ENCODE measurements around the gene PRPF6.
A peak's percentile ranks its signal among the peaks of the same experiment; 100 is the strongest.
"Not testable (repeated sequence)": the region's sequence is repeated elsewhere in the genome, so short reads cannot be mapped to it uniquely, and the experiment has no call there.

PRPF6 gene

DNA sequence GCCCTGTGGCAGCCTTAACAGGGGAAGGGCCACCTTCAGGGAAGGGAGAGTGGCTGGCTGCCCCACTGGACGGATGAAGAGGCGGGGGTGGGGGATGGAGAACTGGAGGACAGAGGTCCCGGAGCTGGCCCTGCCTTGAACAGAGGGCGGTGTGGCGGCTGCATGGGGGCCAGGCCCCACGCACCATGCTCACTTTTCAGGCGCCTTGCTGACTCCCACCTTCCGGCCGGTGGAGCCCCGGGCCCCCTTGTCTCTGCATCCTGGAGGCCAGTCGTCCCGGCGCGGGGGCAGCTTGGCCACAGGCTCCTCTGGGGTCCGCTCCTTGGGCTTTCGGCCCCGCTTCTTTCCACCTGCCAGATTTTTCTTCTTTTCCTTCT lies 21.2 kb upstream of the PRPF6 start:
- DNase-seq (ENCODE audit: low read depth in 2 of 3, low spot score in 1 of 3) = no peak

DNA sequence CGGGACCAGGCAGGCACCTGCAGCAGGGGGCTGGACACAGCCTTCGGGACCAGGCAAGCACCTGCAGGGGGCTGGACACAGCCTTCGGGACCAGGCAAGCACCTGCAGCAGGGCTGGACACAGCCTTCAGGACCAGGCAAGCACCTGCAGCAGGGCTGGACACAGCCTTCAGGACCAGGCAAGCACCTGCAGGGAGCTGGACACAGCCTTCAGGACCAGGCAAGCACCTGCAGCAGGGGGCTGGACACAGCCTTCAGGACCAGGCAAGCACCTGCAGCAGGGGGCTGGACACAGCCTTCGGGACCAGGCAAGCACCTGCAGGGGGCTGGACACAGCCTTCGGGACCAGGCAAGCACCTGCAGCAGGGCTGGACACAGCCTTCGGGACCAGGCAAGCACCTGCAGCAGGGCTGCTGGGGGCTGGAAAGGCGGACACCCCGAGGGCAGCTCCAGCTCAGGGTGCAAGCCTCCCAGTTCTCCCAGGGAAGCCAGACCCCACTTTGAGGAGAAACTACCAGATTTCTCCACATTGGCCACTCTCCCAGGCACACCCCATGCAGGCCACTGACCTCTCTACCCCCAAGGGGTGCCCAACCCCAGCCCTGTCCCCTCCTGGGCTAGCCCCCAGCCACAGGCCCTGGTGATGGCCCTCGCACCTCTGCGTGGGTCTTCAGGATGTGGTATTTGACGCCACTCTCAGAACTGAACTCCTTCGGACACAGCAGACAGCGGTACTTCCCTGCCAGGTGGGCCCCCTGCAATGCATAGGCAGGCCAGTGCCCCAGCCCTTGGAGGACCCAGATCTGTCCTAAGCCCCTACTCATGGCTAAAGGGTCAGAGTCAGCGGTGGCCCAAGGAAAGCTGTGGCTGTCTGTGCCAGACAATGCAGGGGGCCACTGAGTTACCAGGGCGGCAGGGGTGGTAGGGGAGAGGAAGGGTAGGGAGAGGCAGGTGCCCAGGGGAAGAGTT lies 20.0 kb upstream of the PRPF6 start:
- not testable (repeated sequence) for DNase-seq (ENCODE audit: low read depth in 2 of 3, low spot score in 1 of 3)

DNA sequence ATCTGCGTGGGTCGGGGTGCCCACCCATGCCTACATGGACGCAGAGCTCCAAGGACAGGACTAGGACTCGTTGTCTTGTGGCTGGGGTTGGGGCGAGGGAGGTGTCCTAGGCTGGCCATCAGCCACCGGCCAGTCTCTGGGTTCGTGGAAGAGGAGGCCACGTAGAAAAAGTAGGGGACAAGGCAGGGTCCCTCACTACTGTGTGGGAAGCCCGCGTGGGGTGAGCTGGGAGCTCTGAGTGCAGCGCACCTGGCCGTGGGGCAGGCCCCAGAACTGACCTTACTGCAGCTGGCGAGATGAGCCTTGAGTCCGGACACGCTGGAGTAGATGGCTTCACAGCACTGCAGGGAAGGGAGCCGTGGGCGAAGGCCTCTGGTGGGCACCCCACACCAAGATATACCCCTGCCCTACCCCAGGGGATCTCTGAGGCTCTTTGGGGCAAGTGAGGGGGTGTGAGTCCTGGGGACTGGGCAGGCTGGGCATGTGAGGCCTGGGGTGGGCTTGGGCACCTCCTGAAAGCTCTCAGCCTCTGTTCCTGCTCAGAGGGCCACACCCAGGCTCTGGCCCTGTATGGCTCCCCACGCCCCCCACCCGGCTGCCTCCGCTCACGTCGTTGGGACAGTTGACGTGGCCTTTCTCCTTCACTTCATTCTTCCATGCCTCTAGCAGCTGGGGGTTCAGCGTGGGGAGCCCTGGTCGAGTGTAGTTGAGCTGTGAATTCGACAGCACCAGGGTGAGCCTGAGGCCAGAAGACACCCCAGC lies 19.1 kb upstream of the PRPF6 start:
- DNase-seq (ENCODE audit: low read depth in 2 of 3, low spot score in 1 of 3) = no peak

DNA sequence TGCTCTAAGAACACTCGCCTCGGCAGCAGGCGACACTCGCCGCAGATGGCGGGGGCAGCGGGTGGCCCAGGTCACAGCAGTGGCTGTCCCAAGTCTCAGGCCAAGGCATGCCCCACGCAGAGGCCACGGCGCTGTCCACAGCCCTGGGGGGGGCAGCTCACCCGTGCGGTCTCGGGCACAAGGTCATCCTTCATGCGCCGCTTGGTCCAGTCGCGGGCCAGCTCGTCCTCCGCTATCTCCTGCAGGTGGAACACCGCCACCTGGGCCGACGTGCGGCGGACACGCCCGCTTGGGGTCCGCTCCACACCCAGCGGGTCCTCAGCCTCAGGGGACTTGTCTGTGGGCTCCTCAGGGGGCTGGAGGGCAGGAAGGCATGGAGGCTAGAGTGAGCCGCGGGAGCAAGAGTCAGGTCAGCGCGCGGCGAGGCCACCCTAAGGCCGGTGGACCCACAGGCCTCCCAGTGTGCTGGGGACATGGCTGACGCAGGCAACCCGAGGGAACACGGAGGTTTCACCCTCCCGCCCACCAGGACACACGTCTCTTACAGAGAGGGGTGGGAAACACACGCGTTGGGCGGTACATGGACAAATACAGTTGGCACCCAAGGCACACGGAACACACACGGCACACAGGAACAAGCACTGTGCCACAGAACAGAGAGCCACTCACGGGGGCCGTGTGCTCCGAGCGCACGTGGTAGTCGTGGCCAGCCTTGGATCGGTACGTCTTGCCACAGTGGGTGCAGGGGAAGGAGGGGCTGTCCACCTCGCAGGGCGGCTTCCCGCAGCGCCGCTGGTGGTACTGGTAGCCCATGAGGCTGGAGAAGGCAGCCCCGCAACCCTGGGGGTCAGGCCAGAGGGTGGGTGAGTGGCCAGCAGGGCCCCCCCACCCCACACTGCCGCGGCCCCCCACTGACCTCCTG lies 18.2 kb upstream of the PRPF6 start:
- DNase-seq (ENCODE audit: low read depth in 2 of 3, low spot score in 1 of 3) = no peak

DNA sequence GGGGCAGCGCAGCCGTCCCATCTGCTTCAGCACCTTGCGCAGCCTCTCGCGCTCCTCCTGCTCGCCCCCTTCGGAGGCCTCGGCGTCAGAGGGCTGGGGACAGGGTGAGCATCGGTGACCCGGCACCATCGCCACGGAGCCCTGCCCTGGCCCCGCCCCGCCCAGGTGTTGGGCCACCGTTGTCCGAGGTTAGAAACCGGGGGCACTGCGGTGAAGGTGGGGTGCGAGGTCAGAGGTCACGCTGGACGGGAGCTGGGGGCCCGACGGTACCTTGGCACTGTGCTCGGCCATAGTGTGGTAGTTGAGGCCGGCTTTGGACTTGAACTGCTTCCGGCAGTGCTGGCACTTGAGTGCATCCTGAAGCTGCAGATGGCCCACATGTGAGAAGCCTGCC lies 17.6 kb upstream of the PRPF6 start:
- DNase-seq (ENCODE audit: low read depth in 2 of 3, low spot score in 1 of 3) = no peak

DNA sequence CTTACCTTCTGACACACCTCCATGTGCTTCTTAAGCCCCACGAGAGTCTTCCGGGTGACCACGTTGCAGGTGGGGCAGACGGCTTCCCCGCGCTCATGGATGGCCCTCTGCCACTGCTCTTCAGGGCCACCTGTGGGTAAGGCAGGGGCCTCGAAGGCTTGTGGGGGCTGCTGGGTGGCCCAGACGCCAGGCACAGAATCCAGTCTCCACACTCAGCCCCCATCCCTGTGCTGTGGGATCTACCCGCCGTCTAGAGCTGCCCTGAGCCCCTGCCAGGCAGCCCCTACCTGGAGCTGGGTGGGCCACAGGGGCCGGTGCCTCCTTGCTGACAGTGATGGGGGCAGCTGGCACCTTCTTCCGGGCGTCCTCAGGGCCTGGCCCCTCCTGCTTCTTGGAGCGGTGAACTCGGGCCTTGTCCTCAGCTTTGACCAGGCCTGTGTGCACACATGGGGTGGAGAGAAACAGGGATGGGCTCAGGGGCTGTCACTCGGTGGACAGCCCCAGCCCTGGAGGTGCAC lies 17.1 kb upstream of the PRPF6 start:
- DNase-seq (ENCODE audit: low read depth in 2 of 3, low spot score in 1 of 3) = no peak

DNA sequence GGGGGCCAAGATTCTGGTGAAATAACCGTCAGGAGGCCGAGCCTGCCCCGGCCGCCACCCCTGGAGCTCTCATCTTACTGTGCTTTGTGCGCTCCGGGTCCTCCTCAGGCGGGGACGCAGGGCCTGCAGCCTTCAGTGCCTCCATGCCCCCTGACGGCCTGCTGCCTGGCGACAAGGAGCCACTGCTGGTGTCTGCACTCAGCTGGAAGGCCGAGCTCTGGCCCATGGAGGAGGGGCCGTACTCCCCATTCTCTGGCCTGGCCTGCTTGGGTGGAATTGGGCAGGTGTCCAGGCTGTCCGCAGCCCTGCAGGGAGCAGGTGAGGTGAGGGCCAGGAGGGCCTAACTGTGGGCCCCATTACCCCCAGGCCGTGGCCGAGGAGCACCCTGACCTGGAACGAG lies 16.5 kb upstream of the PRPF6 start:
- no peak for DNase-seq (ENCODE audit: low read depth in 2 of 3, low spot score in 1 of 3)

DNA sequence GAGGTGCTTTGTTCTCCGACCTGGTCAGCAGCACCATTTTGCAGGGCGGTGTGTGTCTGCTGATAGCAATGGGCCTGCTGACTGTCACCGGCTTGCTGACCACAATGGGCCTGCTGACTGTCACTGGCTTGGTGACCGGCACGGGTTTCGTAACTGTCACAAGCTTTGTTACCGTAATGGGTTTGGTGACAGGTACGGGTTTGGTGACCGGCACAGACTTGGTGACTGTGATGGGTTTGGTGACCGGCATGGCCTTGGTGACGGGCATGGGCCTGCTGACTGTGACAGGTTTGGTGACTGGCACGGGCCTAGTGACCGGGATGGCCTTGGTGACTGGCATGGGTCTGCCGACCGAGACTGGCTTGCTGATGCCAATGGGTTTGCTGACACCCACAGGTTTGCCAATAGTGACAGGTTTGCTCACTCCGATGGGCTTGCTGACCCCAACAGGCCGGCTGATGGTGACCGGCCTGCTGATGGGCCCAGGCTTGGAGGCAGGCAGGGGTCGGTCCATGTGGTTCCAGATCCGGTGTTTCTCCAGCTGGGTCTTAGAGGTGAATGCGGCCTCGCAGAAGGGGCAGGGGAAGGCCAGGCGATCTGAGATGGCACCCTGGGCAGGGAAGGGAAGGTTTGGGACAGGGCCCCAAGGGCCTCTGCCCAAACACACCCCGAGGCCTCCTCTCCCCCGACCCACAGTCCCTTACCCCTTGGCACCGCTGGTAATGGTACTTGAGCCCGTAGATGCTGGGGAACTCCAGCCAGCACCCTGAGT lies 14.6 kb upstream of the PRPF6 start:
- no peak for DNase-seq (ENCODE audit: low read depth in 2 of 3, low spot score in 1 of 3)

DNA sequence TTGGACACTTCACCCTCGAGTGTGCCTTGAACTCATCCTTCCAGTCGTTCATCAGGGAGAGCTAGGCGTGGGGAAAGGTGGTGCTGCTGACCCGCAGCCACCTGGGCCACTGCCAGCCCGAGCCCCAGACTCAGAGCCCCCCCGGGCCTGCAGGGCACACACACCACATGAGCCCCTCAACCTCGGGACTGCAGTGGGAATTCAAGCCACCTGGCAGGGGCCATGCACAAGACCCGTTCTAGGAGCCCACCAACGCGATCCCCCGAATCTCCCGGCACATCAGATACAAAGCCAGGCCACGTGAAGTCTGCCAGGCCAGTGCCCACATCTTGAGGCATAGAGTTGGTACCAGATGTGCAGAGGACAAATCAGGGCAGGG lies 14.0 kb upstream of the PRPF6 start:
- no peak for DNase-seq (ENCODE audit: low read depth in 2 of 3, low spot score in 1 of 3)

DNA sequence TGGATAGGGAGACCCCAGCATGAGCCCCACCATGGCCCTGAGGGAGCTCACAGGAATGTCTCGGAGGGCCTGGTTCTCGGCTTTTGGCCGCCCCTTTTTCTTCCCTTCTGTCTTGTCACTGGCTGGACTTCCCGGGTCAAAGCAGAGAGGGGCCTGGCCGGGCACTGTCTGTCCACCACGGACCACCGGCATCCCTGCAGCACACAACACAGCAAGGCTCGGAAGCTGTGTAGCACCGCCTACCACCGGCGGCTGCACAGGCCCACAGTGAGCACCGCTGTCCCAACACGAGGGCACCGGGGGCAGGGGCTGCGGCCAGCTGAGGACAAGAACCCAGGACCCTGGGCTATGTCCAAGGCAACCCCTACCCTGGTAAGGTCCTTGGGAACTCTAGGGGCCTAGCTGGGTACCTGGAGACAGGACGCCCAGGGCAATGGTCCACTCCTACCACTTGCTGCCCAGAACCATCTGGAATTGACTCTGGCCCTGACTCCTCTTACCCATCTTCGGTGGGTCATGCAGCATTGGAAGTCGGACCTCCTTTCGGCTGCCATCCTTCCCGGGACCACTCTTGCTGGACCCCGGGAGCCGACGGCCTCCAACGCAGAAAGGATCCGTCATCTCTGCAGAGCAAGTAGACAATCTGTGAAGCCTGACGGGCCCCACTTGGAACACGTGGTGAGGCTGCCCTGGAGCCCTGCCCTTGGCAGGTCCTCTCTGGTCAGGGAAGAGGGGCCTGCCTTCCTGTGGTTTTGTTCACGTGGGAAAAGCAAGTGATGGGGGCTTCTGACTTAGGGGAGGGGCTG lies 13.4 kb upstream of the PRPF6 start:
- DNase-seq (ENCODE audit: low read depth in 2 of 3, low spot score in 1 of 3) = no peak

DNA sequence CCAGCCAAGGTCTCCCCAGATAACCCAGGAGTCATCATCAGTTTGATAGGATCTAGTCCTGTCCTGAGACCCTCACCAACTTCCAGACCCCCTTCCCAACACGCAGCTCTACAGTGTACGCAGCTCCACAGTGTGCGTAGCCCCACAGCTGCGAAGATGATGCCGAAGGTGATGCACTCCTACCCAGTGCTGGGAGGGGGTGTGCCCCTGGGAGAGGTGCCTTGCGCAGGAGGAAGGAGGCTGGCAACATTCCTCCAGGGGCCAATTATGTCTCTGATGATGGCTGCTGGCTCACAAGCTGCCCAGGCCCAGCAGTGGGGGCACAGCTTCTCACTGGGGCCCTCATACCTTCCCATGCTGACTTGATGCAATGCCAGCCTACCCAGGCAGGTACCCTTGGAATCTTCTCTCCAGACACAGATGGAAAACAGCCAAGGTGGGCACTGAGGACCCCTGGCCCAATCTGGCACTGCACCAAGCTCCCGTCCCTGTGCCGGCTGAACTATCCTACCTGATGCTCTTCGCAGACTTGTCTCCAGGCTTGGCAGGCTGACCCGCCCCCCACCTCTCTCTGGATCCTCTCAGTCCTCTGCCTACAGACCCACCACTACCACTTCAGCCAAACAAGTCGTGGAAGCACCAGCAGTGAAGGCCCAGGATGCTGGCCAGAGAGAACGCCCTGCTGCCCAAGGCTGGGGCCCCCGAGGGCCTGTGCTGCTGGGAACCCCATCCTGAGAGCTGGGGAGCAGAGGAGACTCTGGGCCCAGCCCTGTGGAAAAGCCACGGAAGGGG lies 12.6 kb upstream of the PRPF6 start:
- DNase-seq (ENCODE audit: low read depth in 2 of 3, low spot score in 1 of 3) = no peak

DNA sequence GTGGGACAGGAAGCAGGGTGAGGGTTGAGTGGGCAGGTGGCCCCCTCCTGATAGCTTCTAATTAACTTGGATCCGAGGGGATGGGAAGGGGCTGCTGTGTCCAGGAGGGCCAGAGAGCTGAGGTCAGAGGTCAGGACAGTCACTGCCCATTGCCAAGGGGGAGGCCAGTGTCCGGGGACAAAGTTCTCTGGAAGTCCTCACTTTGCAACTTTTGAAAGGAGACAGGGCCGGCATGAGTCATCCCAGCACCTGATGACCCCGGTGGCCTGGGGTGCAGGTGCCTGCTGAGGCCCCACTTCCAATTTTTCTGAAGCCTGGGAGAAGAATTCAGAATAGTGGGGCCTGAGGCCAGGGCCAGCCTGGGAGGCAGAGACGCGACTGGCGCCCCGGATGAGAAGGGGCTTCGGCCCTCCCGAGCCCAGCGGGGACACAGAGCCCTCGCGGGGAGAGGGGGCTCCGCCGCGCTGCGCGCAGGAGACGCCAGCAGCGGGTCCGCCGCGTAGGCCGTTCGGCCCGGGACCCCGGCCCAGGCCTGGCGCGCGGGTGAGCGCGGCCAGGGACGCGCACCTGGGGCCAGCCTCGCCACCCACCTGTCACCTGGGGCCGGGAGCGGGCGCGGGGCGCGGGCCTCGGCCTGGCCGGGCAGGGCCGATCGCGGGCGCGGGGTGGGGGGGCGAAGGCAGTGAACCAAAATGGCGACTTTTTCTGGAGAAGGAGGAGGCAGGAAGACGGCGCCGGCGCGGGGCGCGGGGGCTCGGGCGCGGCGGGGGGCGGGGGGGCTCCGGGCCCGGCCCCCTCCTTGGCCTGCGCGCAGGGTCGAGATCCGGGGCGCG lies 11.8 kb upstream of the PRPF6 start:
- DNase-seq (ENCODE audit: low read depth in 2 of 3, low spot score in 1 of 3) = no peak

DNA sequence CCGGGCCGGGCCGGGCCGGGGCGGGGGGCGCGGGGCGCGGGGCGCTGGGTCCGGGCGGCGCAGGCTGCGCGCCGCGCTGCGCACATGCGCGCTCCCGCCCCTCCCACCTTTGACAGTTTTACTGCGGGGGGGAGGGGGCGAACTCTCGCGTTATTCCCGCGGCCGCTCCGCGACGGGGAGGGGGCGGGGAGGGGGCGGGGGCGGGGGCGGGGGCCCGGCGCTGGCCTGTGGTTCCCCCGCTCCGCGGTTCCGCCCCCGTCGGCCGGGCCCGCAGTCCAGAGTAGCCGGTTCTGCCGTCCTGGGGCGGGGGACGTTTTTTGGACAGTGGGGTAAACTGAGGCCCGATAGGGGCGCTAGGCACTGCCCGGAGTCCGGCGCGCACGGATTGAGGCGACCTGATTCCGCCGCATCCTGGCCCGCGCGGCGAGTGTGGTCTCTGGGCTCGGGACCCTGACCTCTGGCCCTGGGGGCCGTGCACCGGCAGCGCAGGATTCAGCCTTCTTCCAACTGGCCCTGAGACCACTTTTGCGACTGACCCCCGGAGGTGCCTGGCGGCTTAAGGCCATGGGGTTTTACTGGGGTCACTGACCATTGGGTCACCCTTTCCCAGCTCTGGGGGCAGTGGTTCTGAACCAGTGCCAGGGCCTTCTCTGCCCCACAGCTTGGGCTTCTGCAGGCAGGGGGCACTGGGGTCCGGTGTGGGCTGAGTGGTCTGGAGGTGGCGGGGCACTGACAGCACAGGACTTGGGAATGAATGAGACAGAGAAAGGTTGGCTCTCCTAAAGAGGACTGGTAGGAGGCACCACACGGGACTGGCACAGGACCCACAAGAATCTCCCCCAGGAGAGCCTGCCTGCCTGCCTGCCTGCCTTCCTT lies 10.9 kb upstream of the PRPF6 start, which contains the start of gene ZNF512B:
ZNF512B (minus strand) TSS at position 93 of the 876 bp plus-strand sequence. CDS start 1,980 bp downstream, outside the sequence.
- peak in 1 of 3 donors; percentile 43 for DNase-seq (ENCODE audit: low read depth in 2 of 3, low spot score in 1 of 3)

DNA sequence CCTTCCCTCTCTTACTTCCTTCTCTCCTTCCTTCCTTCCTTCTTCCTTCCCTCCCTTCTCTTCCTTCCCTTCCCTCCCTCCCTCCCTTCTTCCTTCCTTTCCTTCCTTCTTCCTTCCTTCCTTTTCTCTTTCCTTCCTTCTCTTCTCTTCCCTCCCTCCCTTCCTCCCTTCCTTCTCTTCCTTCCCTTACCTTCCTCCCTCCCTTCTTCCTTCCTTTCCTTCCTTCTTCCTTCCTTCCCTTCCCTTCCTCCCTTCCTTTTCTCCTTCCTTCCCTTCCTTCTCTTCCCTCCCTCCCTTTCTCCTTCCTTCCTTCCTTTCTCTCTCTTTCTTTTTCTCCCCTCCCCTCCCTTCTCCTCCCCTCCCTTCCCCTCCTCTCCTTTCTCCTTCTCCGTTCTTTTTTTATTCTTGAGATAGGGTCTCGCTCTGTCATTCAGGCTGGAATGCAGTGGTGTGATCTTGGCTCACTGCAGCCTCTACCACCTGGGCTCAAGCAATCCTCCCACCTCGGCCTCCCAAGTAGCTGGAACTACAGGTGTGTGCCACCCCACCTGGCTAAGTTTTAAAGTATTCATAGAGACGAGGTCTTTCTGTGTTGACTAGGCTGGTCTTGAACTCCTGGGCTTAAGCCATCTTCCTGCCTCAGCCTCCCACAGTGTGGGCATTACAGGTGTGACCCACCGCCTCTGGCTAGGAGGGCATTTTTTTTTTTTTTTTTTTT lies 10.1 kb upstream of the PRPF6 start:
- no peak for DNase-seq (ENCODE audit: low read depth in 2 of 3, low spot score in 1 of 3)

DNA sequence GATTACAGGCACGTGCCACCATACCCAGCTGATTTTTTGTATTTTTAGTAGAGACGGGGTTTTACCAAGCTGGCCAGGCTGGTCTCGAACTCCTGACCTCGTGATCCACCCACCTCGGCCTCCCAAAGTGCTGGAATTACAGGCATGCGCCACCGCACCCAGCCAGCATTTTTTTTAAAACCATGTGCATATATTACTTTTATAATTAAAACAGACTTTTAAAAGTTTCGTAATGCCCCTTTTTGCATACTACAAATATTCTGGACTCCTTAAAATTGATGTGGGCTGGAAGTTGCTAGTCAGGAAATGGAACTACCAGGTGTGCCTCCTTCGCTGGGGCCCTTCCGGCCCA lies 9.0 kb upstream of the PRPF6 start:
- DNase-seq (ENCODE audit: low read depth in 2 of 3, low spot score in 1 of 3) = not testable (repeated sequence)
